HPDE6-E6E7 (cell line): ENCODE measurements around the gene CARD8.

Source experiments
- DNase-seq: peaks from one replicate; pipeline ENCODE4 v3.0.0; 2011; ENCODE audit warnings: missing footprints; ENCODE audit errors: extremely low spot score

The CARD8 gene

GRCh38 chr19:48171710-48172109, 84.0 kb downstream of the CARD8 start:
- no peak for DNase-seq

GRCh38 chr19:48170817-48171347, 84.8 kb downstream of the CARD8 start:
- DNase-seq: no peak

GRCh38 chr19:48169939-48170803, 85.5 kb downstream of the CARD8 start, which contains the start of the genes LIG1 and ZSWIM9:
TSS of gene LIG1 (minus strand) at chr19:48170344. CDS start at chr19:48165566, 4,778 bp downstream.
TSS of gene ZSWIM9 (plus strand) at chr19:48170680. CDS start at chr19:48171803, 1,123 bp downstream.
- peak; percentile 95 for DNase-seq

DNA sequence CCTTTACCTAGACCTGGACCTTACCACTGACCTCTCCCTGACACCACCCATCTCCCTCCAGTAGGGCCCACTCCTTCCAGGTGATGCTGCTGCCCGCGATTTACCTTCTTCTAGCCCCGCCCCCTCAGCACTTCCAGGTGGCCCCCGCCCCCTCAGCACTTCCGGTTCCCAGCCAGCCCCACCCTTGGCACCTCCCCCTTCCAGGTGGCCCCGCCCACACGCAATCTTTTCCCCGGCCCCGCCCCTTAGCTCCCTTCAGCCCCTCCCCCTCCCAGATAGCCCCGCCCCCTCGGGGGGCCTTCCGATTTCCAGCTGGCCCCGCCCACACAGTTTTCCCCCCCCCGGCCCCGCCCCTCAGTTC, 86.2 kb downstream of the CARD8 start:
- peak; percentile 61 for DNase-seq

DNA sequence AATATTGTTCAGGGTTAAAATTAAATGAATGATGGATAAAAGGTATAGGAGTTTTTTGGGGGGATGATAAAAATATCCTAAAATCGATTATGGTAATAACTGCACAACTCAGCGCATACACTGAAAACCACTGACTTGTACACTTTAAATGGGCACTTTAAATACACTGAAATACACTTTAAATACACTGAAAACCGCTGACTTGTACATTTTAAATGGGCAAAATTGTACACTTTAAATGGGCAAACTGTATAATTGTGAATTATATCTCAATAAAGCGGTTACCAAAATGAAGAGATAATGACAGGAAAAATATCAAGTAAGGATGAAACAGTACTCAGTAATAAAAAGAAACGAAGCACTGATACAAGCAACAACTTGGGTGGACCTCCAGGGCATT, 87.0 kb downstream of the CARD8 start:
- DNase-seq: no peak

- no peak for DNase-seq
Measured at GRCh38 chr19:48158210-48158790, 97.4 kb downstream of the CARD8 start.
